ENCODE measurements around the gene TMEM132D. TPM values are rescaled to one million over a fixed set of nuclear protein-coding genes. Genes with fewer than 3 reads are reported as not detected.

Gene TMEM132D
- total RNA-seq, 1 donor from 2014 or later = 2.6 TPM

- DNase-seq (ENCODE audit: low spot score) = no peak
Observed at GRCh38 chr12:129446696-129447095, 457.1 kb downstream of the TMEM132D start.

GRCh38 chr12:129440278-129440677, 463.5 kb downstream of the TMEM132D start:
- DNase-seq (ENCODE audit: low spot score) = no peak

GRCh38 chr12:129434790-129435189, 469.0 kb downstream of the TMEM132D start:
- DNase-seq (ENCODE audit: low spot score) = no peak

- no peak for DNase-seq (ENCODE audit: low spot score)
Observed at GRCh38 chr12:129428240-129428936, 475.4 kb downstream of the TMEM132D start.

- DNase-seq (ENCODE audit: low spot score) = no peak
Observed at GRCh38 chr12:129423041-129423580, 480.7 kb downstream of the TMEM132D start.

- DNase-seq (ENCODE audit: low spot score) = no peak
Observed at GRCh38 chr12:129413295-129413694, 490.5 kb downstream of the TMEM132D start.

GRCh38 chr12:129409281-129409680, 494.5 kb downstream of the TMEM132D start:
- no peak for DNase-seq (ENCODE audit: low spot score)

GRCh38 chr12:129404556-129404955, 499.3 kb downstream of the TMEM132D start:
- no peak for DNase-seq (ENCODE audit: low spot score)

- no peak for DNase-seq (ENCODE audit: low spot score)
Observed at GRCh38 chr12:129401572-129401971, 502.3 kb downstream of the TMEM132D start.

GRCh38 chr12:129394177-129394825, 509.5 kb downstream of the TMEM132D start:
- no peak for DNase-seq (ENCODE audit: low spot score)

GRCh38 chr12:129393357-129393937, 510.4 kb downstream of the TMEM132D start:
- no peak for DNase-seq (ENCODE audit: low spot score)

GRCh38 chr12:129385637-129385990, 518.2 kb downstream of the TMEM132D start:
- no peak for DNase-seq (ENCODE audit: low spot score)

GRCh38 chr12:129383956-129384355, 519.9 kb downstream of the TMEM132D start:
- no peak for DNase-seq (ENCODE audit: low spot score)

- no peak for DNase-seq (ENCODE audit: low spot score)
Observed at GRCh38 chr12:129381715-129382114, 522.1 kb downstream of the TMEM132D start.

- no peak for DNase-seq (ENCODE audit: low spot score)
Observed at GRCh38 chr12:129379076-129379804, 524.6 kb downstream of the TMEM132D start.

- DNase-seq (ENCODE audit: low spot score) = no peak
Observed at GRCh38 chr12:129378496-129378895, 525.3 kb downstream of the TMEM132D start.

GRCh38 chr12:129373746-129374145, 530.1 kb downstream of the TMEM132D start:
- no peak for DNase-seq (ENCODE audit: low spot score)

- no peak for DNase-seq (ENCODE audit: low spot score)
Observed at GRCh38 chr12:129372876-129373275, 530.9 kb downstream of the TMEM132D start.

- no peak for DNase-seq (ENCODE audit: low spot score)
Observed at GRCh38 chr12:129372348-129372747, 531.5 kb downstream of the TMEM132D start.

GRCh38 chr12:129371268-129371667, 532.6 kb downstream of the TMEM132D start:
- DNase-seq (ENCODE audit: low spot score) = no peak

- no peak for DNase-seq (ENCODE audit: low spot score)
Observed at GRCh38 chr12:129366656-129367055, 537.2 kb downstream of the TMEM132D start.

GRCh38 chr12:129363041-129363440, 540.8 kb downstream of the TMEM132D start:
- DNase-seq (ENCODE audit: low spot score) = no peak
